ENCODE data around the gene STK32B.
"Not testable (repeated sequence)": the region's sequence is repeated elsewhere in the genome, so short reads cannot be mapped to it uniquely, and the experiment has no call there.

Gene STK32B

GRCh38 chr4:5222951-5223350, 171.7 kb downstream of the STK32B start:
- H3K4me1 Mint-ChIP-seq, result no peaks in the 10 kb centered on the region
- H3K9me3 Mint-ChIP-seq, result peaks cover 22% of the 10 kb centered on the region
- H3K4me3 Mint-ChIP-seq, result no peak overlapping the region
- no peaks in the 10 kb centered on the region for H3K36me3 Mint-ChIP-seq (ENCODE audit: low read depth)
- no peak for DNase-seq
- TF ChIP-seq CTCF (IDR thresholded peaks at IDR 0.05), result no peak
- no peak overlapping the region for H3K27ac Mint-ChIP-seq
- H3K27me3 Mint-ChIP-seq (ENCODE audit: low read depth, poor library complexity), result peaks cover 18% of the 10 kb centered on the region

GRCh38 chr4:5224340-5224739, 173.1 kb downstream of the STK32B start:
- Mint-ChIP-seq H3K27ac (no peak overlapping the region), H3K9me3 (peaks cover 22% of the 10 kb centered on the region), H3K4me1 (no peaks in the 10 kb centered on the region), H3K27me3 (ENCODE audit: low read depth, poor library complexity) (peaks cover 17% of the 10 kb centered on the region), H3K36me3 (ENCODE audit: low read depth) (no peaks in the 10 kb centered on the region), H3K4me3 (no peak overlapping the region)
- TF ChIP-seq CTCF (IDR thresholded peaks at IDR 0.05), result no peak
- DNase-seq, result no peak

GRCh38 chr4:5232549-5232948, 181.3 kb downstream of the STK32B start:
- H3K27ac Mint-ChIP-seq, result no peak overlapping the region
- no peak for DNase-seq
- no peak for TF ChIP-seq CTCF (IDR thresholded peaks at IDR 0.05)
- H3K27me3 Mint-ChIP-seq (ENCODE audit: low read depth, poor library complexity), result peaks cover 13% of the 10 kb centered on the region
- no peaks in the 10 kb centered on the region for H3K9me3 Mint-ChIP-seq
- H3K4me3 Mint-ChIP-seq, result no peak overlapping the region
- no peaks in the 10 kb centered on the region for H3K4me1 Mint-ChIP-seq
- no peaks in the 10 kb centered on the region for H3K36me3 Mint-ChIP-seq (ENCODE audit: low read depth)

- no peak for DNase-seq
- Mint-ChIP-seq H3K36me3 (ENCODE audit: low read depth) (no peaks in the 10 kb centered on the region), H3K27ac (no peak overlapping the region), H3K27me3 (ENCODE audit: low read depth, poor library complexity) (peaks cover 10% of the 10 kb centered on the region), H3K4me3 (no peak overlapping the region), H3K9me3 (no peaks in the 10 kb centered on the region), H3K4me1 (no peaks in the 10 kb centered on the region)
- no peak for TF ChIP-seq CTCF (IDR thresholded peaks at IDR 0.05)
Observed at GRCh38 chr4:5237086-5237660, 185.9 kb downstream of the STK32B start.

- no peaks in the 10 kb centered on the region for H3K9me3 Mint-ChIP-seq
- peaks cover 10% of the 10 kb centered on the region for H3K27me3 Mint-ChIP-seq (ENCODE audit: low read depth, poor library complexity)
- no peak for DNase-seq
- H3K27ac Mint-ChIP-seq, result no peak overlapping the region
- no peak overlapping the region for H3K4me3 Mint-ChIP-seq
- TF ChIP-seq CTCF (IDR thresholded peaks at IDR 0.05), result no peak
- H3K36me3 Mint-ChIP-seq (ENCODE audit: low read depth), result no peaks in the 10 kb centered on the region
- no peaks in the 10 kb centered on the region for H3K4me1 Mint-ChIP-seq
Observed at GRCh38 chr4:5238173-5238572, 186.9 kb downstream of the STK32B start.

- Mint-ChIP-seq H3K9me3 (peaks cover 25% of the 10 kb centered on the region), H3K27me3 (ENCODE audit: low read depth, poor library complexity) (peaks cover 16% of the 10 kb centered on the region)
- H3K4me1 Mint-ChIP-seq; DNase-seq; H3K36me3 Mint-ChIP-seq (ENCODE audit: low read depth); H3K27ac Mint-ChIP-seq; H3K4me3 Mint-ChIP-seq: not testable (repeated sequence)
Observed at GRCh38 chr4:5247061-5247460, 195.8 kb downstream of the STK32B start.

Measured in nephron progenitor cell (in vitro differentiated cells).